Activated CD4-positive, alpha-beta T cell treated with anti-CD3 and anti-CD28 coated beads, Interleukin-2, amount 50 U/mL, for 16 hours (primary cell): Measurements from ENCODE around the gene MTFMT.
A peak's percentile ranks its signal among the peaks of the same experiment; 100 is the strongest.
"Not testable (repeated sequence)": the region's sequence is repeated elsewhere in the genome, so short reads cannot be mapped to it uniquely, and the experiment has no call there.

Source experiments
- DNase-seq: peaks from one replicate; pipeline ENCODE4 v3.0.0-alpha.2; 2020

MTFMT gene

GRCh38 chr15:65028921-65029735 lies at the start of gene MTFMT:
TSS of gene MTFMT (minus strand) at chr15:65029639. CDS start at chr15:65029613, 26 bp downstream.
- peak; percentile 94 for DNase-seq

- peak; percentile 42 for DNase-seq
Observed at GRCh38 chr15:65077981-65078352, 48.5 kb upstream of the MTFMT start.

- DNase-seq: no peak
Observed at GRCh38 chr15:65077291-65077980, 48.0 kb upstream of the MTFMT start.

- DNase-seq: no peak
Observed at GRCh38 chr15:65076486-65077290, 47.2 kb upstream of the MTFMT start, which contains the start of gene KBTBD13. TSS of gene KBTBD13 (plus strand) at chr15:65076746. CDS start at chr15:65076816, 70 bp downstream.

GRCh38 chr15:65075607-65076395 lies 46.4 kb upstream of the MTFMT start:
- not testable (repeated sequence) for DNase-seq

GRCh38 chr15:65074946-65075345 lies 45.5 kb upstream of the MTFMT start:
- not testable (repeated sequence) for DNase-seq

- no peak for DNase-seq
Observed at GRCh38 chr15:65072617-65073016, 43.2 kb upstream of the MTFMT start.

GRCh38 chr15:65072027-65072426 lies 42.6 kb upstream of the MTFMT start:
- no peak for DNase-seq

- DNase-seq: no peak
Observed at GRCh38 chr15:65071381-65071811, 42.0 kb upstream of the MTFMT start.

GRCh38 chr15:65069779-65070546 lies 40.5 kb upstream of the MTFMT start:
- no peak for DNase-seq

- DNase-seq: no peak
Observed at GRCh38 chr15:65069179-65069578, 39.7 kb upstream of the MTFMT start.

GRCh38 chr15:65068403-65068788 lies 39.0 kb upstream of the MTFMT start:
- DNase-seq: no peak

GRCh38 chr15:65067645-65068402 lies 38.4 kb upstream of the MTFMT start, which contains the start of gene RASL12:
TSS of gene RASL12 (minus strand) at chr15:65067991. CDS start at chr15:65067835, 156 bp downstream.
- DNase-seq: no peak

GRCh38 chr15:65067317-65067644 lies 37.8 kb upstream of the MTFMT start:
- no peak for DNase-seq

- DNase-seq: no peak
Observed at GRCh38 chr15:65066635-65067316, 37.3 kb upstream of the MTFMT start.

GRCh38 chr15:65066001-65066634 lies 36.7 kb upstream of the MTFMT start:
- no peak for DNase-seq

- DNase-seq: no peak
Observed at GRCh38 chr15:65062726-65063125, 33.3 kb upstream of the MTFMT start.

GRCh38 chr15:65062061-65062460 lies 32.6 kb upstream of the MTFMT start:
- DNase-seq: no peak

GRCh38 chr15:65060641-65061397 lies 31.4 kb upstream of the MTFMT start:
- no peak for DNase-seq
